Mucosa of gallbladder (tissue), 1 donor: ENCODE data around the gene PCDH15. TPM values are rescaled to one million over a fixed set of nuclear protein-coding genes. Genes with fewer than 3 reads are reported as not detected.

Source experiments
- DNase-seq: peaks from one replicate; pipeline ENCODE4 v3.0.0-alpha.2; 2020; ENCODE audit warnings: low spot score
- total RNA-seq: library from RNA; stranded (reverse); gene quantifications from one replicate; pipeline ENCODE4 v1.2.1, GENCODE V29; 2021
- donor health status: DM: no; HTN: no; CAD: no.

PCDH15 gene
- not detected for total RNA-seq

- DNase-seq: no peak
Measured at GRCh38 chr10:54800741-54801421, at the start of gene PCDH15. TSS of gene PCDH15 (minus strand) at chr10:54801231. CDS start at chr10:54664262, 136,969 bp downstream.

- no peak for DNase-seq
Measured at GRCh38 chr10:54843932-54844331, 42.9 kb upstream of the PCDH15 start.

- DNase-seq: no peak
Measured at GRCh38 chr10:54843085-54843646, 42.1 kb upstream of the PCDH15 start.

GRCh38 chr10:54837479-54837878 lies 36.4 kb upstream of the PCDH15 start:
- DNase-seq: no peak

GRCh38 chr10:54833029-54833428 lies 32.0 kb upstream of the PCDH15 start:
- DNase-seq: no peak

- no peak for DNase-seq
Measured at GRCh38 chr10:54826994-54827560, 26.0 kb upstream of the PCDH15 start.

GRCh38 chr10:54815583-54815982 lies 14.6 kb upstream of the PCDH15 start:
- DNase-seq: no peak

- no peak for DNase-seq
Measured at GRCh38 chr10:54808186-54808935, 7.3 kb upstream of the PCDH15 start.

GRCh38 chr10:54799506-54799905 lies 1.5 kb downstream of the PCDH15 start:
- DNase-seq: no peak

- no peak for DNase-seq
Measured at GRCh38 chr10:54797636-54798321, 3.3 kb downstream of the PCDH15 start.

- DNase-seq: no peak
Measured at GRCh38 chr10:54796881-54797280, 4.2 kb downstream of the PCDH15 start.

- no peak for DNase-seq
Measured at GRCh38 chr10:54776622-54777021, 24.4 kb downstream of the PCDH15 start.

GRCh38 chr10:54772468-54773122 lies 28.4 kb downstream of the PCDH15 start:
- no peak for DNase-seq

GRCh38 chr10:54769051-54769450 lies 32.0 kb downstream of the PCDH15 start:
- no peak for DNase-seq

GRCh38 chr10:54758791-54759190 lies 42.2 kb downstream of the PCDH15 start:
- no peak for DNase-seq

GRCh38 chr10:54749623-54750022 lies 51.4 kb downstream of the PCDH15 start:
- no peak for DNase-seq

- DNase-seq: no peak
Measured at GRCh38 chr10:54745436-54745835, 55.6 kb downstream of the PCDH15 start.

- no peak for DNase-seq
Measured at GRCh38 chr10:54742416-54742815, 58.6 kb downstream of the PCDH15 start.

GRCh38 chr10:54728511-54728910 lies 72.5 kb downstream of the PCDH15 start:
- no peak for DNase-seq

- no peak for DNase-seq
Measured at GRCh38 chr10:54722075-54722474, 79.0 kb downstream of the PCDH15 start.

GRCh38 chr10:54710918-54711317 lies 90.1 kb downstream of the PCDH15 start:
- no peak for DNase-seq

GRCh38 chr10:54708591-54708990 lies 92.4 kb downstream of the PCDH15 start:
- no peak for DNase-seq
